HepG2 (cell line): ENCODE measurements around the gene TESK1. TPM values are rescaled to one million over a fixed set of nuclear protein-coding genes. Genes with fewer than 3 reads are reported as not detected.

Source experiments
- ATF2 ChIP-seq: sonication (generic); formaldehyde crosslinking; IDR thresholded peaks from 2 replicates; pipeline ENCODE4 v1.4.0; 2020; ENCODE audit warnings: missing genetic modification reagents
- BHLHE40 ChIP-seq: IDR thresholded peaks from 2 replicates; pipeline ENCODE4 v1.6.1; 2011; ENCODE audit warnings: low read length, improper control_type of control experiment
- CEBPG ChIP-seq: IDR thresholded peaks from 2 replicates; pipeline ENCODE4 v1.6.1; 2016
- FOXA3 ChIP-seq: IDR thresholded peaks from 2 replicates; pipeline ENCODE4 v1.6.1; 2016; ENCODE audit warnings: missing genetic modification reagents, missing compliant biosample characterization
- MTF1 ChIP-seq: sonication (generic); formaldehyde crosslinking; IDR thresholded peaks from 2 replicates; pipeline ENCODE4 v1.5.0; 2020; ENCODE audit warnings: missing genetic modification reagents
- RFXANK ChIP-seq: IDR thresholded peaks from 2 replicates; pipeline ENCODE4 v1.6.1; 2016
- SRSF4 ChIP-seq: fragments of 200-400 bp; formaldehyde crosslinking; IDR thresholded peaks from one replicate; pipeline ENCODE4 v1.6.1; 2018; ENCODE audit warnings: mild to moderate bottlenecking, low read depth, low read length, moderate library complexity; ENCODE audit not compliant: poor library complexity, severe bottlenecking
- TGIF2 ChIP-seq: IDR thresholded peaks from 2 replicates; pipeline ENCODE4 v1.6.1; 2016; ENCODE audit warnings: control low read depth, missing compliant biosample characterization
- ZNF18 ChIP-seq: sonication (generic); formaldehyde crosslinking; IDR thresholded peaks from 2 replicates; pipeline ENCODE4 v1.8.0; 2022; ENCODE audit warnings: mild to moderate bottlenecking, missing genetic modification reagents; ENCODE audit not compliant: insufficient replicate concordance
- ZNF383 ChIP-seq: sonication (generic); formaldehyde crosslinking; IDR thresholded peaks from 2 replicates; pipeline ENCODE4 v1.4.0; 2020; ENCODE audit warnings: missing genetic modification reagents, mild to moderate bottlenecking, borderline replicate concordance
- ZNF543 ChIP-seq: sonication (generic); formaldehyde crosslinking; IDR thresholded peaks from 2 replicates; pipeline ENCODE4 v1.4.0; 2020; ENCODE audit warnings: mild to moderate bottlenecking, missing genetic modification reagents
- ZNF546 ChIP-seq: sonication (generic); formaldehyde crosslinking; conservative IDR thresholded peaks from 2 replicates; pipeline ENCODE4 v1.8.1; 2023; ENCODE audit warnings: mild to moderate bottlenecking, missing genetic modification reagents
- ZNF562 ChIP-seq: sonication (generic); formaldehyde crosslinking; IDR thresholded peaks from 2 replicates; pipeline ENCODE4 v1.8.0; 2022; ENCODE audit warnings: missing genetic modification reagents, borderline replicate concordance
- ZNF629 ChIP-seq: sonication (generic); formaldehyde crosslinking; conservative IDR thresholded peaks from 2 replicates; pipeline ENCODE4 v1.5.0; 2020; ENCODE audit warnings: missing genetic modification reagents
- ZNF878 ChIP-seq: sonication (generic); formaldehyde crosslinking; IDR thresholded peaks from 2 replicates; pipeline ENCODE4 v1.8.1; 2023; ENCODE audit warnings: mild to moderate bottlenecking, missing genetic modification reagents, moderate library complexity
- ZUFSP ChIP-seq: sonication (generic); formaldehyde crosslinking; IDR thresholded peaks from 2 replicates; pipeline ENCODE4 v1.9.0; 2021; ENCODE audit warnings: missing genetic modification reagents, mild to moderate bottlenecking, borderline replicate concordance
- polyA plus RNA-seq, 8 experiments: library from polyadenylated mRNA; depleted of rRNA in 3 of 8; stranded (reverse) in 7 of 8; unstranded in 1 of 8; fragments of >200 nt; fragmentation: Illumina TruSeq in 4 of 8; extraction: Trizol in 4 of 8; gene quantifications; 2 replicates each; pipeline versions ENCODE4 v1.2.1 to v1.2.3, GENCODE V29; 2011 to 2016; ENCODE audit warnings: low read depth in 4 of 8, missing spikeins in 1 of 8, mixed read lengths in 1 of 8; ENCODE audit not compliant: insufficient read depth in 1 of 8
- total RNA-seq, 5 experiments: library from RNA; depleted of rRNA; stranded (reverse); fragments of >200 nt; fragmentation: Illumina TruSeq; extraction: Trizol; gene quantifications; 2 replicates each; pipeline ENCODE4 v1.2.3, GENCODE V29; 2016; ENCODE audit warnings: low read depth in 1 of 5
- TF ChIP-seq, protein P1 (sequence below): IDR thresholded peaks from 2 replicates; pipeline ENCODE4 v1.6.1; 2016; ENCODE audit warnings: low read depth, missing genetic modification reagents, missing compliant biosample characterization
- TF ChIP-seq, protein P2 (sequence below): sonication (generic); formaldehyde crosslinking; IDR thresholded peaks from 2 replicates; pipeline ENCODE4 v1.4.0; 2020; ENCODE audit warnings: missing genetic modification reagents, low read depth, mild to moderate bottlenecking, borderline replicate concordance

TESK1 gene
- total and polyA plus RNA-seq, 2 of the 13 experiments (the other 11 are each of a cell fraction or from before 2014, with no cell fraction given) = 7.3 to 13.6 TPM

- TF ChIP-seq, protein P1, sequence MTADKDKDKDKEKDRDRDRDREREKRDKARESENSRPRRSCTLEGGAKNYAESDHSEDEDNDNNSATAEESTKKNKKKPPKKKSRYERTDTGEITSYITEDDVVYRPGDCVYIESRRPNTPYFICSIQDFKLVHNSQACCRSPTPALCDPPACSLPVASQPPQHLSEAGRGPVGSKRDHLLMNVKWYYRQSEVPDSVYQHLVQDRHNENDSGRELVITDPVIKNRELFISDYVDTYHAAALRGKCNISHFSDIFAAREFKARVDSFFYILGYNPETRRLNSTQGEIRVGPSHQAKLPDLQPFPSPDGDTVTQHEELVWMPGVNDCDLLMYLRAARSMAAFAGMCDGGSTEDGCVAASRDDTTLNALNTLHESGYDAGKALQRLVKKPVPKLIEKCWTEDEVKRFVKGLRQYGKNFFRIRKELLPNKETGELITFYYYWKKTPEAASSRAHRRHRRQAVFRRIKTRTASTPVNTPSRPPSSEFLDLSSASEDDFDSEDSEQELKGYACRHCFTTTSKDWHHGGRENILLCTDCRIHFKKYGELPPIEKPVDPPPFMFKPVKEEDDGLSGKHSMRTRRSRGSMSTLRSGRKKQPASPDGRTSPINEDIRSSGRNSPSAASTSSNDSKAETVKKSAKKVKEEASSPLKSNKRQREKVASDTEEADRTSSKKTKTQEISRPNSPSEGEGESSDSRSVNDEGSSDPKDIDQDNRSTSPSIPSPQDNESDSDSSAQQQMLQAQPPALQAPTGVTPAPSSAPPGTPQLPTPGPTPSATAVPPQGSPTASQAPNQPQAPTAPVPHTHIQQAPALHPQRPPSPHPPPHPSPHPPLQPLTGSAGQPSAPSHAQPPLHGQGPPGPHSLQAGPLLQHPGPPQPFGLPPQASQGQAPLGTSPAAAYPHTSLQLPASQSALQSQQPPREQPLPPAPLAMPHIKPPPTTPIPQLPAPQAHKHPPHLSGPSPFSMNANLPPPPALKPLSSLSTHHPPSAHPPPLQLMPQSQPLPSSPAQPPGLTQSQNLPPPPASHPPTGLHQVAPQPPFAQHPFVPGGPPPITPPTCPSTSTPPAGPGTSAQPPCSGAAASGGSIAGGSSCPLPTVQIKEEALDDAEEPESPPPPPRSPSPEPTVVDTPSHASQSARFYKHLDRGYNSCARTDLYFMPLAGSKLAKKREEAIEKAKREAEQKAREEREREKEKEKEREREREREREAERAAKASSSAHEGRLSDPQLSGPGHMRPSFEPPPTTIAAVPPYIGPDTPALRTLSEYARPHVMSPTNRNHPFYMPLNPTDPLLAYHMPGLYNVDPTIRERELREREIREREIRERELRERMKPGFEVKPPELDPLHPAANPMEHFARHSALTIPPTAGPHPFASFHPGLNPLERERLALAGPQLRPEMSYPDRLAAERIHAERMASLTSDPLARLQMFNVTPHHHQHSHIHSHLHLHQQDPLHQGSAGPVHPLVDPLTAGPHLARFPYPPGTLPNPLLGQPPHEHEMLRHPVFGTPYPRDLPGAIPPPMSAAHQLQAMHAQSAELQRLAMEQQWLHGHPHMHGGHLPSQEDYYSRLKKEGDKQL = peak; percentile 65; the same call in 1 of the 2 replicates
- TF ChIP-seq TGIF2 (CRISPR knock-in tag) (peak; percentile 78), ZNF878 (peak; percentile 96), ZNF629 (CRISPR knock-in tag) (peak; percentile 76), BHLHE40 (peak; percentile 91), SRSF4 (no peak), ZNF562 (CRISPR knock-in tag) (no peak), RFXANK (no peak; the same call in 1 of the 2 replicates), ZUFSP (no peak), ATF2 (peak; percentile 95), ZNF546 (CRISPR knock-in tag) (peak; percentile 96), MTF1 (peak; percentile 94; the same call in 1 of the 2 replicates), FOXA3 (CRISPR knock-in tag) (peak; percentile 88), CEBPG (CRISPR knock-in tag) (peak; percentile 58), ZNF383 (CRISPR knock-in tag) (no peak), ZNF18 (peak; percentile 92), ZNF543 (CRISPR knock-in tag) (peak; percentile 80)
- TF ChIP-seq, protein P2, sequence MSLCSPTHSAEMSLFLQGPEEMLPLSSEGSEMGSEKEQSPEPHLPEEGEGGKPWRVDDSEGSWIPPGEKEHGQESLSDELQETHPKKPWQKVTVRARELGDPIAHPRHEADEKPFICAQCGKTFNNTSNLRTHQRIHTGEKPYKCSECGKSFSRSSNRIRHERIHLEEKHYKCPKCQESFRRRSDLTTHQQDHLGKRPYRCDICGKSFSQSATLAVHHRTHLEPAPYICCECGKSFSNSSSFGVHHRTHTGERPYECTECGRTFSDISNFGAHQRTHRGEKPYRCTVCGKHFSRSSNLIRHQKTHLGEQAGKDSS (CRISPR knock-in tag) = peak; percentile 93; the same call in 1 of the 2 replicates
Measured at GRCh38 chr9:35657546-35658136, 52.6 kb downstream of the TESK1 start, which contains the start of gene RMRP (continued).
